ENCODE data around the gene MAPK9.

The MAPK9 gene

DNA sequence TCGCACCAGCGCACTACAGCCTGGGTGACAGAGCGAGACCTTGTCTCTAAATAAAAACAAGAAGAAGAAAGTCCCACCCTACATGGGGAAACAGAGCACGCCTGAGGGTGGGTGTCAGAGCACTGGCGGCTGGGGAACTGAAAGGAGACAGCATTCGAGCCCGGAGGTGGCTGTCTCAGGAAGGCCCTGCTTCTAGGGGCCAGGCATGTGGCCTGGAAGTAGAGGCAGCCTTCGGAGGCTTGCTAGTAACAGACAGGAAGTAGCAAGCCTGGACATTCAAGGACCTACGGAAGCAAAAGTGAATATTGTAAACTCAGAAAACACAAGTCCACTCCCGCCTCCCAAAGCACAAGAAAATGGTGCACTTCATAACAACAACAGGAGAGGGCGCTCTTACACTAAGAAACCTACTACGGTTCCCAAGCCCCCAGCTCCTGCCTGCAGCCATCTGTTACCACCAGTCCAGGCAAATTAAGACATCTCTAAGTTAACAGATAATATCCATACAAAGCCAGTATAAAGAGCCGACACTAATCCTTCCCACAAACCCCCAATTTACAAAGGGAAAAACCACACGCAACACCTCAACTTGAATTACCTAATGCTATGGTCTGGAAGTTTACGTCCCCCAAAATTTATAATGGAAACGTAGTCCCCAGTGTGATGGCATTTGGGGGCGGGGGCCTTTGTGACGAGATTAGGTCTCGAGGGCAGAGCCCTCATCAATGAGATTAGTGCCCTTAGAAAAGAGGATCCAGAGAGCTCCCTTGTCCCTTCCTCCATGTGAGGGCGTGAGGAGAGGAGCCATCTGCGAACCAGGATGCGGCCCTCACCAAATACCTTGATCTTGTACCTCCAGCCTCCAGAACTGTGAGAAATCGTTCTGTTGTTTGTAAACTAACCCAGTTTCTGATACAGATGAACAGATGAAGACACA, 90.6 kb downstream of the MAPK9 start:
- TF ChIP-seq POLR2AphosphoS5 (IDR thresholded peaks at IDR 0.05; ENCODE audit: low read depth, low read length) (no peak), SIN3A (IDR thresholded peaks at IDR 0.05; ENCODE audit: borderline replicate concordance, insufficient read depth, low read length) (no peak)
- TF ChIP-seq, protein P1, sequence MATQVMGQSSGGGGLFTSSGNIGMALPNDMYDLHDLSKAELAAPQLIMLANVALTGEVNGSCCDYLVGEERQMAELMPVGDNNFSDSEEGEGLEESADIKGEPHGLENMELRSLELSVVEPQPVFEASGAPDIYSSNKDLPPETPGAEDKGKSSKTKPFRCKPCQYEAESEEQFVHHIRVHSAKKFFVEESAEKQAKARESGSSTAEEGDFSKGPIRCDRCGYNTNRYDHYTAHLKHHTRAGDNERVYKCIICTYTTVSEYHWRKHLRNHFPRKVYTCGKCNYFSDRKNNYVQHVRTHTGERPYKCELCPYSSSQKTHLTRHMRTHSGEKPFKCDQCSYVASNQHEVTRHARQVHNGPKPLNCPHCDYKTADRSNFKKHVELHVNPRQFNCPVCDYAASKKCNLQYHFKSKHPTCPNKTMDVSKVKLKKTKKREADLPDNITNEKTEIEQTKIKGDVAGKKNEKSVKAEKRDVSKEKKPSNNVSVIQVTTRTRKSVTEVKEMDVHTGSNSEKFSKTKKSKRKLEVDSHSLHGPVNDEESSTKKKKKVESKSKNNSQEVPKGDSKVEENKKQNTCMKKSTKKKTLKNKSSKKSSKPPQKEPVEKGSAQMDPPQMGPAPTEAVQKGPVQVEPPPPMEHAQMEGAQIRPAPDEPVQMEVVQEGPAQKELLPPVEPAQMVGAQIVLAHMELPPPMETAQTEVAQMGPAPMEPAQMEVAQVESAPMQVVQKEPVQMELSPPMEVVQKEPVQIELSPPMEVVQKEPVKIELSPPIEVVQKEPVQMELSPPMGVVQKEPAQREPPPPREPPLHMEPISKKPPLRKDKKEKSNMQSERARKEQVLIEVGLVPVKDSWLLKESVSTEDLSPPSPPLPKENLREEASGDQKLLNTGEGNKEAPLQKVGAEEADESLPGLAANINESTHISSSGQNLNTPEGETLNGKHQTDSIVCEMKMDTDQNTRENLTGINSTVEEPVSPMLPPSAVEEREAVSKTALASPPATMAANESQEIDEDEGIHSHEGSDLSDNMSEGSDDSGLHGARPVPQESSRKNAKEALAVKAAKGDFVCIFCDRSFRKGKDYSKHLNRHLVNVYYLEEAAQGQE (IDR thresholded peaks at IDR 0.05; ENCODE audit: insufficient read depth in 1 of 2, low read depth in 2 of 2, low read length in 2 of 2), result no peak

DNA sequence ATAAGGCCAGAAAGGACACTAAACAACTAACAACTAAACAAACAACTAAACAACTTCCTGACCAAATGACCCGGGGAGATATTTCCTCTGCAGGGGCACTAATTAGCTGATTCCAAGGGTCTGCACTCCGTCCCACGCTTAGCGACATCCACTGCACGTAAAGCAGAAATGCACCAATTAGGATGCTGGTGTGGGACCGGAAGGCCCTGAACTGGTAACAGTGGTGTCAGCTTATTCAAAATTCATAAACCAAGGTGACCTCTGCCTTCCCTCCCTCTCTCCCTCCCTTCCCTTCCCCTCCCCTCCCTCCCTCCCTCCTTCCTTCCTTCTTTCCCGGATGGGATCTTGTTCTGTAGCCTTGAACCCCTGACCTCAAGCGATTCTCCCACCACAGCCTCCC, 92.5 kb downstream of the MAPK9 start:
- TF ChIP-seq FOXP2 (optimal IDR thresholded peaks at IDR 0.05; ENCODE audit: borderline replicate concordance, extremely low read depth, extremely low read length, insufficient read depth) (no peak), TAF1 (IDR thresholded peaks at IDR 0.05; ENCODE audit: borderline replicate concordance, insufficient read depth, low read length) (no peak), POLR2AphosphoS5 (IDR thresholded peaks at IDR 0.05; ENCODE audit: low read depth, low read length) (no peak), SIN3A (IDR thresholded peaks at IDR 0.05; ENCODE audit: borderline replicate concordance, insufficient read depth, low read length) (no peak)
- TF ChIP-seq, protein P1 (IDR thresholded peaks at IDR 0.05; ENCODE audit: insufficient read depth in 1 of 2, low read depth in 2 of 2, low read length in 2 of 2), result no peak

DNA sequence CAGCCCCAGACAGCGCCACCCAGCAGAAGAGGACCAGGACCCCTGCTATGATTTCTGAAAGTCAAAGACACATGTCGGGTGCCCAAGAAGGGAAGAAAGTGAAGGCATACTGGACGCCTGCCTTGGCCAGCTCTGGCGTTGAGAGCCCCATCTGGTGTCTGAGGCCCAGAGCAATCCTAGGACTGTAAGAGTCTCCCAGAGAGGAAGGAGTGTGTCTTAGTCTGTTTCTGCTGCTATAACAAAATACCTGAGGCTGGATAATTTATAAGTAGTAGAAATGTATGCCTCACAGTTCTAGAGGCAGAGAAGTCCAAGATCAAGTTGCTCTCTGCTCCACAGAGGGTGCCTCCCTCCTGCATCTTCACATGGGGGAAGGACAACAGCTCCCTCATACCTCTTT, 93.7 kb downstream of the MAPK9 start:
- no peak for TF ChIP-seq POLR2AphosphoS5 (IDR thresholded peaks at IDR 0.05; ENCODE audit: low read depth, low read length)
- TF ChIP-seq, protein P1 (IDR thresholded peaks at IDR 0.05; ENCODE audit: insufficient read depth in 1 of 2, low read depth in 2 of 2, low read length in 2 of 2), result no peak
- no peak for TF ChIP-seq SIN3A (IDR thresholded peaks at IDR 0.05; ENCODE audit: borderline replicate concordance, insufficient read depth, low read length)
- no peak for TF ChIP-seq TAF1 (IDR thresholded peaks at IDR 0.05; ENCODE audit: borderline replicate concordance, insufficient read depth, low read length)
- TF ChIP-seq FOXP2 (optimal IDR thresholded peaks at IDR 0.05; ENCODE audit: borderline replicate concordance, extremely low read depth, extremely low read length, insufficient read depth), result no peak

DNA sequence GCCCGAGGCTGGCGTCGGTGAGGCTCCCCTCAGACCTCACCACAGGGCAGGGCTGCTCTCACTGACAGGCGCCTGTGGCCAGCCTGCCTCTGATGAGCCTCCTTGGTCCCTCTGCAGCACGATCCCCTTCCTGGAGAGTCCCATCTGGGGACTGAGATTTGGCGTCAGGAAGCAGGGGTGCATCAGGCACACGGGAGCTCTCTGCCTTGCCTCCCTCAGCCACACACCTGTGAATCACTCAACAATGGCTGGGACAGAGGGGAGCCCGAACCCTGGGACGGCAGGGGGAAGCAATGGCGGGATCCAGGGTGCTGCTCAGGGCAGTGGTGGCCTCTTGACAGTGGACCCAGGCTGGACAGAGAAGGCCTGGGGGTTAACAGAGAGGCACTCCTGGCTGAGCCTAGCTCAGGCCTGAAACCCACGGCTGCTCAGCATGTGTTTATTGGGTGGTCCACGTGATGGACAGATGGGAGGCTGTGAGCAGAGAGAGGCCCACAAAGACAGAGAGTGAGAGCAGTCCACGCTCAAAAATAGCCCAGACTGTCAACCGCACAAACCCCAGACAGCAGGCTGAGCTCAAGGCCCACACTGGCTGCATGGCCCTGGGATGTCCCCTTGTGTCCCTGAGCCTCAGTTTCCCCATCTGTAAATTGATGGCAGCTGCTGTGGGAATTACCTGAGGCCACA, 94.7 kb downstream of the MAPK9 start:
- TF ChIP-seq POLR2AphosphoS5 (IDR thresholded peaks at IDR 0.05; ENCODE audit: low read depth, low read length) (no peak), TAF1 (IDR thresholded peaks at IDR 0.05; ENCODE audit: borderline replicate concordance, insufficient read depth, low read length) (no peak), SIN3A (IDR thresholded peaks at IDR 0.05; ENCODE audit: borderline replicate concordance, insufficient read depth, low read length) (no peak), FOXP2 (optimal IDR thresholded peaks at IDR 0.05; ENCODE audit: borderline replicate concordance, extremely low read depth, extremely low read length, insufficient read depth) (no peak)
- TF ChIP-seq, protein P1 (IDR thresholded peaks at IDR 0.05; ENCODE audit: insufficient read depth in 1 of 2, low read depth in 2 of 2, low read length in 2 of 2), result no peak

All from PFSK-1 (cell line).